Measurements from ENCODE around the gene STXBP4.

Gene STXBP4

GRCh38 chr17:55114283-55114682 lies 145.7 kb downstream of the STXBP4 start:
- no peak overlapping the region for H3K27ac Mint-ChIP-seq
- no peak overlapping the region for H3K4me3 Mint-ChIP-seq
- H3K27me3 Mint-ChIP-seq (ENCODE audit: low read depth): no peaks in the 10 kb centered on the region
- H3K36me3 Mint-ChIP-seq (ENCODE audit: low read depth): peaks cover 8% of the 10 kb centered on the region
- peaks cover 7% of the 10 kb centered on the region for H3K4me1 Mint-ChIP-seq
- no peaks in the 10 kb centered on the region for H3K9me3 Mint-ChIP-seq
- TF ChIP-seq CTCF (IDR thresholded peaks at IDR 0.05; ENCODE audit: unreplicated experiment in 3 of 3): no peak

- no peaks in the 10 kb centered on the region for H3K36me3 Mint-ChIP-seq (ENCODE audit: low read depth)
- H3K4me3 Mint-ChIP-seq: no peak overlapping the region
- peak overlapping the region in 1 of 3 experiments; percentile 21 for H3K27ac Mint-ChIP-seq
- TF ChIP-seq CTCF (IDR thresholded peaks at IDR 0.05; ENCODE audit: unreplicated experiment in 3 of 3): no peak
- H3K27me3 Mint-ChIP-seq (ENCODE audit: low read depth): no peaks in the 10 kb centered on the region
- H3K9me3 Mint-ChIP-seq: no peaks in the 10 kb centered on the region
- H3K4me1 Mint-ChIP-seq: peaks cover 7% of the 10 kb centered on the region
These were observed 147.9 kb downstream of the STXBP4 start for GRCh38 chr17:55116440-55116914.

GRCh38 chr17:55117164-55117563 lies 148.6 kb downstream of the STXBP4 start:
- H3K4me1 Mint-ChIP-seq: peaks cover 7% of the 10 kb centered on the region
- TF ChIP-seq CTCF (IDR thresholded peaks at IDR 0.05; ENCODE audit: unreplicated experiment in 3 of 3): no peak
- no peak overlapping the region for H3K4me3 Mint-ChIP-seq

GRCh38 chr17:55120651-55121050 lies 152.1 kb downstream of the STXBP4 start:
- TF ChIP-seq CTCF (IDR thresholded peaks at IDR 0.05; ENCODE audit: unreplicated experiment in 3 of 3): no peak
- Mint-ChIP-seq H3K4me1 (peaks cover 7% of the 10 kb centered on the region), H3K9me3 (no peaks in the 10 kb centered on the region), H3K36me3 (ENCODE audit: low read depth) (peaks cover 4% of the 10 kb centered on the region), H3K27me3 (ENCODE audit: low read depth) (no peaks in the 10 kb centered on the region), H3K4me3 (no peak overlapping the region), H3K27ac (no peak overlapping the region)

More at GRCh38 chr17:55117164-55117563, 148.6 kb downstream of the STXBP4 start:
- no peaks in the 10 kb centered on the region for H3K27me3 Mint-ChIP-seq (ENCODE audit: low read depth)
- H3K27ac Mint-ChIP-seq: no peak overlapping the region
- H3K36me3 Mint-ChIP-seq (ENCODE audit: low read depth): peaks cover 2% of the 10 kb centered on the region
- no peaks in the 10 kb centered on the region for H3K9me3 Mint-ChIP-seq

- Mint-ChIP-seq H3K4me3 (no peak overlapping the region), H3K27ac (no peak overlapping the region), H3K9me3 (no peaks in the 10 kb centered on the region), H3K4me1 (peaks cover 5% of the 10 kb centered on the region), H3K27me3 (ENCODE audit: low read depth) (no peaks in the 10 kb centered on the region), H3K36me3 (ENCODE audit: low read depth) (peaks cover 4% of the 10 kb centered on the region)
- TF ChIP-seq CTCF (IDR thresholded peaks at IDR 0.05; ENCODE audit: unreplicated experiment in 3 of 3): no peak
These were observed 152.7 kb downstream of the STXBP4 start for GRCh38 chr17:55121268-55121667.

- Mint-ChIP-seq H3K36me3 (ENCODE audit: low read depth) (peaks cover 4% of the 10 kb centered on the region), H3K27ac (no peak overlapping the region), H3K27me3 (ENCODE audit: low read depth) (no peaks in the 10 kb centered on the region), H3K4me1 (no peaks in the 10 kb centered on the region), H3K4me3 (no peak overlapping the region), H3K9me3 (no peaks in the 10 kb centered on the region)
- TF ChIP-seq CTCF (IDR thresholded peaks at IDR 0.05; ENCODE audit: unreplicated experiment in 3 of 3): no peak
These were observed 153.5 kb downstream of the STXBP4 start for GRCh38 chr17:55122114-55122513.

All from nephron (organoid).